IPS DF 19.7 (cell line): ENCODE results near the gene HDAC4.

Experiments used
- DNase-seq: peaks from one replicate; pipeline ENCODE4 v3.0.0-alpha.2; 2013; ENCODE audit warnings: low read depth, low spot score

Gene HDAC4

DNA sequence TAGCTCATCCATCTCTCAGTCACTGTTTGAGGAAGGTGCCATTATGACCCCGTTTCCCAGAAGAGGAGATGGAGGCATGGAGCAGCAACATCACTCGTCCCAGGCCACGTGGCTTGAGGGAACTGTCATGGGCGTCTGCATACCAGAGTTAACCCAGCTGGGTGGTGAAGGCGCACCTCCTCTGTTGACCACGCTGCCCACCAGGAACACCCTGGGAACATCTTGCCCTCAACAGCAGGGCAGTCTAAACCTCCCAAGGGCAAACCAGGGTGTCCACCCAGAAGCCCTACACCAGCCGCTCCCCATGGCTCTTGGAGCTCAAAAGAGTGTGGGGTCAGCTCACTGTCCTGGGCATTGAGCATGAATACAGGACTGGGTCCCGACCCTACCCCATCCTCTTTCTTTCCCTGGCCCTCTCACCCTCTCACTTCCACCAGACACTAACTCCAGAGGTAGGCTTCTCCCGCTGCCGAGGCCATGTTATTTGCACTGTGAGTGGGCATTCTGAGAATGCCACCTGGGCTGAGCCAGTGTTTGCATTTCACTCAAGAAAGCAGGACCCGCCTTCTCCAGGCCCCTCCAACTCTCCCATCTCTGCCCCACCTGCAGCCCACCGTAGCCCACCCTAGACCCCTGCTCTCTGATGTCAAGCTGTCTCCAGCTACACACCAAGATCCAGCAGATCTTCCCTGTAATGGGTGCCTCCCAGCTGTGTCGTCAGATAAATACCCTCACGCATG lies 259.6 kb downstream of the HDAC4 start:
- DNase-seq, result no peak

DNA sequence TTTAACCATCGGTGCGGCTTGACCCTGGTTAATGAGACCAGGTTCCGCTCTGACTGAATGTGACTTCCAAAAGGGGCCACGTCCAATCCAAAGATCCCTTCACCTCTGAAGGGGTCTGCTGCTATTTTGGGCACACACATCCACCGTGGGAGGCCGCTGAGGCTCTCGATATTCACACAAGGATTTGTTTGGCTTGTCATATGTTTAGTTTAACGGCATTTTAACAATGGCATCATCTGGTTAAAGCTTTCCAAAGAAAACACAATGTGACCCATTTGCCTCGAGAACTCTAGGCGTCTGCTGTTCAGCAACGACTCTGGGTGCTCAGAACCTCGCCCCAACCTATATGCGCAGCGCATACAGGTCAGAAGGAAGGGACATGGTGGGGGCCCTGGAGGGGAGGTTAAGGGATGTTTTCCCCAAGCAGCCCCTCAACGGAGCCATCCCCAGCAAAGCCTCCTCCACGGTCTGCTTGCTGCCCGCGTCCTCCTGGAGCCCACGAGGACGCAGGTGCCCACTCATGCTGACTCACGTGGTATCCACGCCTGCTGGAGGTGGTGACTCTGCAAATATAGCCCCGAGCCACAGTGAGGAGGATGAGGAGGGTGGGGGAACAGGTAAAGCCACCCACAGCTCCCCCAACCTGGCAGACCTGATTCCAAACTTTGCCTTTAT lies 260.3 kb downstream of the HDAC4 start:
- DNase-seq, result no peak

DNA sequence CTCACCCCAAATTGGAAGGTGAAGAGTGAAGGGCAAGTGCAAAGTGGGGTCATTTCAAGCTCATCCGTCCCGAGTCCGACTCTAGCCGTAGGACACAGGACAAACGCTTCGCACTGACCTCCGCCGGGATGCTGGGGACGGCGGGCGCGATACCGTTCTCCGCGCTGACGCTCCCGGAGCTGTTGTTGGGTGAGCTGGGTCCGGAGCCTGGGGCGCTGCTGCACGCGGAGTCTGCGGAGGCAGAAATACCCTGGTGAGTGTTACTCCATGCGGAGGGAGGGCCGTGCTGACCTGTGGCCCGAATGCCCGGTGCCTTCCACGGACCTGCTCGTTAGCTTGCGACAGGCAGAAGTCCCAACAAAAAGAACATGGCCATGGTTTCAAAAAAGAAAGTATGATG lies 261.3 kb downstream of the HDAC4 start:
- DNase-seq, result no peak

DNA sequence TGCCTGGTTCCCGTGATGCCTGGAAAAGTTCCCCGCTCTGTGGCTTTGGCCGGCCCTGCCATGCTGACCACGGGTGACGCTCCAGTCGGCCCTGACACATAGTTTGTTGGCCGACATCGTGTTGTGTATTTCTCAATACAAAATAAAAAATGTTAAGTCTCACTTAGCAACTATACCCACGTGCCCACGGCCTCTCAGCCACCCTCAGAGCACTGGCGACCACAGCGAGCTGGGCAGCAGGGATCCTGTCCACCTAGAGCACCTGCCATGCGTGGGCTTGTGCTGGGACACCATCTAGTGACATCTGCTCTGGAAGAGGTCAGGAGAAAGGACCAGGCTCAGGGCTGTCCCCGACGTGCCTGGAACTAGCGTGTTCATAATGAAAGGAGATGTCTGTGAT lies 261.7 kb downstream of the HDAC4 start:
- DNase-seq, result no peak

DNA sequence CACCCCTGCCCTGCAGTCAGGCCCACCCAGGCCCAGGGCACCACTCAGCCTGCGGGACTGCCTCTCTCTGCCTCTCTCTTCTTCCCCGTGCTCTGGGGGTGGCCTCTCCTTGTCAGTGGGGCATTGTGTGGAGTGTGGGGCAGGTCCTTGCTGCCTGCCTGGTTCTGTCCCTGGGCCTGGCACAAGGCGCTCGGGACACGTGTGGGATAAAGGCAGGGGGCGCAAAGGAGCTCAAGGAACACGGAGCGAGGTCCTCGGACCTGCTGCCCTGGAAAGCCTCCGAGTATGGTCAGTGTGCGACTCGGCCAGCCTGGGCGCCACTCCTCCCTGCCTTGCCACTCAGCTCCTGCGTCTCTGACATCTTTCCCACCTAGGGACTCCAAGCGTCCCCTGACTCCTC lies 262.2 kb downstream of the HDAC4 start:
- no peak for DNase-seq

DNA sequence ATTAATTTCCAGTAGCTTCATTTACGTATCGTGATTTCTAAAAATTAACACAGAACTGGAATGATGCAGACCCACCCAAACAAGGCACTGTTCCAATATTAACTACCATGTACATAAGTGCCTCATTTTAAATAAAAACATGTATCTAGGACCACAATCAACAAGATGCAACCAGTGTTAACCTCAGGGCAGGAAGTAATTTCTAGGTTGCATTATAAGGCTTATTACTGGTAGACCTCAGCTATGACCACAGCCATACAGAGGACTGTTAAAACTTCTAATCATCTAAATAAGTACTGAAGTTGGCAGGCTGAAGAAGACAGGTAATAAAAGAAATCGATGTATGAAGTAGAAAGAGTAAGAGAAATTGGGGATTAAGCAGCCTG lies 262.9 kb downstream of the HDAC4 start:
- DNase-seq, result no peak

DNA sequence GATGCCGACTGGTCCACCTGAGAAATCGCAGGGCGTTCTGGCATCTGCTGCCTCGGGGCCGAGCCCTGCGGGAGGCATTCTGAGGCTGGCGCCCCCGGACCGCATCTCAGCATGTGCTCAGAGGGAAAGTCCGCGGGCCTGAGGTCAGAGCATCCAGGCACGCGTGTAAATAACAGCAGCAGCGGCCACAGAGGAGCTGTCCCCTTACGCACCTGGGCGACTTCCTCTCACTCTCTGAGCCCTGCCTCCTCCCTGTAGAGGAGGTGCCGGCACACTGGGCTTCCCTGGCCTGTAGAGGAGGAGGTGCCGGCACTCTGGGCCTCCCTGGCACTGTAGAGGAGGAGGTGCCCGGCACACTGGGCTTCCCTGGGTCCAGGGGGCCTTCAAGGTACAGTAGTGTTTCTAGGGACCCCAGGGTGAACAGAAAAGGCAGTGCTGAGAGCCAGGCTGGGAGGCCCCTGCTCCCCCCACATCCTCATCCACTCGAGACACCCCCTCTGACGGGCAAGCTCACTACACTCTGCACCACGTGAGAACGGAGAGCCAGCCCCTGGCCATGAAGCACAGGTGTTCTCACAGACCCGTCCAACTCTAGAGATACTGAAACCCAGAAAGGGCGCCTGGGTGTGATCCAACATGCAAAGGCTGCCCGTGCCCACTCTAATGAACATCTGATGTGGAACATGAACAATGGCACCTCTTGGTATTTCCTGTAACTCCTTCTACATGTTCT lies 263.5 kb downstream of the HDAC4 start:
- DNase-seq, result no peak

DNA sequence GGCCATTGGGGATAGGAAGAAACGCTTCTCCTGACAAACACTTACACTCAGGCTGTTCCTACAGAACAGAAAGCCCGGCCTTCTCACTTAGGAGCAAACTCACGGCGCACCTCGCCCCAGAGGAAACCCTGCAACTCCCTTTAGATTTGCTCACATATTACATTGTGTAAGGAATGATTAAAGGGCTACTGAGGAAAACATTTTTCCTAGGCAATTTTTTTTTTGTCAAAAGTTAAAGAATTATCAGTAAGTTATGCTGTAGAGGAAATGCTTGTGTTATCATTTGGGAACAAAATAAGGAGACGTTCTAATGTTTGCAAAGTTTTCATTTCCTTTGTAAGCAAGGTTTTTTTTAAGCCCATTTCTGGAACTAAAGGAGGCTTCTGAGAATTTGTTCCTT lies 264.1 kb downstream of the HDAC4 start:
- DNase-seq, result no peak

DNA sequence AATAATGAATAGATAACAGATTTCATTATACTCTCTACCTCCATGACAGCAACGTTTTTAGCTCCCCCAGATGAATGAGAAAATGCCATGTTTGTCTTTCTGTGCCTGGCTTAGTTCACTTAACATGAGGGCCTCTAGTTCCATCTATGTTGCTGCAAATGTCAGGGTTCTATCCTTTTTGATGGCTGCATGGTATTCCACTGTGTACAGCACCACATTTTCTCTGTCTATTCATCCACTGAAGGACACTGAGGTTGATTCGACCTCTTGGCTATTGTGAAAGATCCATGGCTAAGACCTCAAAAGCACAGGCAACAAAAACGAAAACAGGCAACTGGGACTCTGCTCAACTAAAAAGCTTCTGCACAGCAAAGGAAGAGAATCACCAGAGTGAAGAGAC lies 264.6 kb downstream of the HDAC4 start:
- DNase-seq, result no peak

DNA sequence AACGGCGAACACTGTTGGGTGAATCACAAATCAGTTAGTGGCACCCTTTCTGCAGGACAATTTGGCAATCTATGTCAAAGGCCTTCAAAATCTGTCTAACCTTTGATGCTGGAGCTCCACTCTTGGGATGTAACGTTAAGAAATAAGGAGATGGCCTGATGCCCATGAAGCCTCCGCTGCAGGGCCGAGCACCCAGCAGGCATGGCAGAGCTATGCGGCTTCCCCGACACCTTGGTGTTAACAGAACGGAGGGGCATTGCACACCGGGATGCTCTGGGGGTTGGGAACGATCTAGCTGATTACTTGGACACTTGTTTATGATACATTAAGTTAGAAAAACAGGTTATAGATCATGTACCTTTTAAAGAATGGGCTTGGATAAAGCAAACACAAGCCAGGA lies 265.3 kb downstream of the HDAC4 start:
- DNase-seq, result no peak

DNA sequence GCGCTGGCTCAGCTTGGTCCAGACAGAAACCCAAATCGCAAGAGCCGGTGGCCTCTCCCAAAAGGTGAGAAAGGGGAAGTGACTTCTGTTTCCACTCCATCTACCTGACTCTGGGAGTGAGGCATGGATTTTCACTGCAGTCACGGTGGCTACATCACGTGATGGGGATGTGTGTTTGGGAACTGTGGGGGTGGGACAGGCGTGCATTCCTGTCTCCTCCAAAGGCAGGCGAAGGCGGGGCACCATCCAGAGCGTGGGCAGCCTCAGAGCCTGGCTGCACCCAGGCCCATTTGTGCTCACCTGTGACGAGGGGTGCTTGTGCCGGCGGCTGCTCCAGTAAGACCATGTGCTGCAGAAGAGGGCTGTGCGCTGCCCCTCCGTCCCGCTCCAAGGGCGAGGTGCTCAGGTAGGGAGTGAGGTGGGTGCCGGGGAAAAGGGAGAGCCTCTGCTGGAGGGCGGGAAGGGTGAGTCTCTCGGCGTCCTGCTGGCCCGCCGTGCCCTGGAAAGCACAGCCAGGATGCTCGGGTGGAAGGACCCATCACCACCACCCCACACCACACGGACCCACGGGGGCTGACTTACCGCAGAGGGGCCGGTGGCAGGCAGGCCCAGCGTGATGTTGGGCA lies 266.8 kb downstream of the HDAC4 start:
- DNase-seq, result no peak

DNA sequence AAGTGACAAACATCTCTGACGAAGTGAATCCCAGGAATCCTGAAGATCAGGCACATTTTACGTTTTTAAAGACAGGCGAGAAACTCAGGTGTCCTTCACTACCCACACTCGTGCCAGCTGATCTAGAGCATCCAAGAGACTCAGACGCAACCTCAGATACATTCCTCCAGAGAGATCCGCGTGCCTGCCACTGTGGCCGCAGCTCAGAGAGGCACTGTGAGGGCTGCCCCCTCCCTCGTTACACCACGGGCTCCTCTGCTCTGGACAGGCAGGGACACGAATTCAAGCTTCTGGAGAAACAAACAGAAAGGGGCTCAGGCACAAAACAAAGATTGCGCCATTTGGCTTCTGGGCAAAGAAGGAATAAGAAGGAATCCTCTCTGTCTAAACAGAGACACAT lies 268.0 kb downstream of the HDAC4 start:
- no peak for DNase-seq

DNA sequence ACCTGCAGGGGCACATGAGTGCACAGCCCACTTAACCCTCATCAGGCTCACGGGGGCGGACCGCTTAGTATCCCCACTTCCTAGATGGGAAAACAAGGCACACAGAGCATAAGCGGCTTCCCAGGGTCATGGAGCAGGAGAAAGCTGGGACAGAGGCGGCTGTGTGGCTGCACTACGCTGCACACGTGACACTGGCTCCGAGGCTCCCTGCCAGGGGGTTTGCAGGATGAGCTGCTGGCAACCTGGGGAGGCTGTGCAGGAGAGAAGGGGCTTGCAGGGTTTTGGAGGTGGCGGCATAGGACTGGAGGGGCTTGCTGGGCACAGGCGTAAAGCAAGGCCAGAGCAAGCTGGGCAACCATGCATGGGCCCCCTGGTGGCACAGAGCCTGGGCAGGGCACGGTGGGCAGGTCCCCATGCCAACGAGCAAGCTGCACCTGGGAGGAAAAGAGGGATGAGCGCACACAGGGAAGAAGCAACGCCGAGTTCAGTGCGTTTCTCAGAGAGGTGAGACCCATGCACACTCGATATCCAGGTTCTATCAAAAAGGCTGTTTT lies 268.6 kb downstream of the HDAC4 start:
- DNase-seq, result no peak

DNA sequence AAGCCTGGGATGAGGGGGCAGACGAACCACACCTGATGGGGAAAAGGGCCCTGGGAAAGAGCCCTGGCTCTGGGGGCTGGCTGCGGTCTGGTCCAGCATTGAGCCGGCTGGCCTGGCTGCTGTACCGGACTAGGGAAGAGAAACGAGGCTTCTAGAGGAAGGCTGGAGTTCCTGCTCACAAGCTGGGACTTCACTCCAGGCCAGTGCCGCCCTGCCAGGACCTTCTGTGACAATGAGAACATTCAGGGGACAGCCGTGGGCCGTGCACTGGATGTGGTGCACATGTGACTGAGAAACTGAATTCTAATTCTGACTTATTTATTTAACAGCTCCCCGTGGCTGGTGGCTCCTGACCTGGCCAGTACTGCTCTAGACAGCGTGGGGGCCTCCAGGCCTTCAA lies 269.3 kb downstream of the HDAC4 start:
- no peak for DNase-seq

DNA sequence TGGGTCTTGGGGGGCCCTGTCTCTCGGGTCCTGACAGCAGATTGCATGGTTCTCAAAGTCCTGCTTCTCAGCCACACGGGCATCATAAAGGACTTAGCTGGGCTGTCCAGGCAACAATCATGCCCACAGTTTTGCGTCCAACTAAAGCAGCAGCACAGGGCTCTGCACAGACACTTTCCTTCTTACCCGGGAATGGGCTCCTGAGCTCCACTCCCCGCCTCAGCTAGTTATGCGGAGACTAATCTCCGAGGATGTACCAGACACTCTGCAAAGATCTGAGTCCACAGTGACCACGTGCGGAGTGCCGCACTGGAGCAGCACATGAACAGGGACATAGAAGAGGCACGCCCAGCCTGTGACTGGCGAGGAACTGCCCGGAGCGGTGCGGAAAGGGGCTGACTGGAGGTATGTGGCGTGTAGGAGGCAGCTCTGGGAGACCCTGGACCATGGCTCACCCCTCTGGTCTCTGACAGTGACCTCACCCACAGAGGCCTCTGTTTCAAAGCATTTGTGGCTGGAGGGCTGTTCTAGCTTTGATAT lies 270.0 kb downstream of the HDAC4 start:
- DNase-seq, result no peak

DNA sequence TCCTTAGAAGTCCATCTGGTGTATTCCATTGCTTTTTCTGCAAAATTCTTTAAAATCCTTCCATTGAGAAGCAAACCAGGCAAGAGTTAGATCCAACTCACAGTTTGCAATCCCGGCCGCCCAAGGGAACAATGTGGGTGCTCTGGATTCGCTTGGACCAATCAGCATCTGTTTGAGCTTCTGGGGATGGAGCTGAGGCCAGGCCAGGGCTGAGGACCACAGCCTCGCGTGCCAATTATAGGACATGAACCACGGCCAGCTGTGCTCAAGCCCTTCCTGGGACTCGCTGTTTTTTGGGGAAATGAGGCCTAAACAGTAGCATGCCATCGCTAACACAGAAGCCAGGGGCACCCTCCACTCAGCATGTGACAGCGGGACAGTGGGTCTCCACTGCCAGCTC lies 270.8 kb downstream of the HDAC4 start:
- no peak for DNase-seq

DNA sequence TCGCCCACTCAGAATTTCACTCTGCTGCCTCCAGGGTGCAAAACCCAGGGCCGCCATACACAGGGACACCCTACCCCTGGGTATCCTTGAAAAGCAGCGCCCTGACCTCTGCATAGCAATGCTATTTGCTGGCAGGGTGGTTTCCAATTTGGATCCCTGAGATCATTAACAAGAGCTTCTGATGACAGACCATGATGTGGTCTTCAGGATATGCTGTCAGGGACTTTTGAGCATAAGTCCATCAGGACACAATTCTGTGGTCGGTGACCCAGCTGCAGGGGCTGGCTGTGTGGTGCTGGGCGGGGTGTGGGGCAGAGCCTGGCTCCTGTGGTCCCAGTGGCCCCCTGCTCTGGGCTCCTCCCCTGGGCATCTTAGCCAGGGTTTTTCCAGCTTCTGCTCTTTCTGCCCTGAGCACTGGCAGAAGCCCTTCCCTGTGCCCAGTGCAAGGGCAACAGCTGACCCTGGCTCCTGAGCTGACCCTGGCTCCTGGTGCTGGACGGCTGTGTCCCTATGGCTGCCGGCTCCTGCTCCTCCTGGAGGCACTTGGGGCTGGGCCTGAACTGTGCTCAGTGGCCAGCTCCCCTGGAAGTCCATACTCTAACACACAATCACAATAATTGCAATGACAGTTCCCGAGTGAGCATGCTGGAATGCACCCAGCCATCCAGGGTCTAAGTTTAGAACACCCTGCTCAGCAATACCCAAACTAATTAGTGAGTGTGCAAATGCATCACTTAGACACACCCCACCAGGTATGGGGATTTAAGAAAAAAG lies 271.5 kb downstream of the HDAC4 start:
- DNase-seq, result no peak

DNA sequence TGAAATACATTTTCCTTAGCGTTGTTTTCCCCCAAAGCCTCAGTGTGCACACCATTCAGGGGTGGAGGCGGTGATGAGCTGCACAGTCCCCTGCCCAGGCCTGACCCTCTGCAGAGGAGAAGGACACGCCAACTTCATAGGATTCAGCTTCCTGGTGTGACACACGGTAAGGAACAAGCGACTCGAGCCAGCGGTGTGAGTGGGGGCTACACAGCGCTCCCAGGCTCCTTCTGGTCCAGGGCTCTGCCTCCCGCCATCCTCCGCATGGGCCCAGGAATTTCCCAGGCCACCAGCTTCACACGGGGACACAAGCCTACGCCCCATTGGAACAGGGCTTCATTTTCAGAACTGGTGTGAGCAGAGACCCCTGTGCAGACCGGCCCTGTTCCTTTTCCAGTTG lies 272.1 kb downstream of the HDAC4 start:
- DNase-seq, result no peak

DNA sequence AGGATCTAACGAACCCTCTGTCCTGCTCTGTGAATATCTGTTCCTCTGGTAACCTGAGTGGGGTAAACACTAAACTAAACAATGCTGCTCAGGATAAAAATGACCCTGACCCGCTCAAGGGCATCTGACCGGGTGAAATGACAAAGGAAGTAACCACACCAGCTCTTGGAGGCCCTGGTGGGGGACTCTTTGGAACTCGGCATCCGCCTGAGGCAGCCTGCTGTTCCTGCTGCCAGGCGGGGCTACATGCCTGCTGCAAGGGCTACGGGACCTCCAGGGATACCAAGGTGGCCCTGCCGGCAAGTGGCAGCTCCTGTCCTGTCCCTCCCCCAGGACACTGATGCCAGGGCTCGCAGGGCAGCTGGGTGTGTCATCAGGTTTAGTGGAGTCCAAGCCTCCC lies 273.3 kb downstream of the HDAC4 start:
- no peak for DNase-seq

DNA sequence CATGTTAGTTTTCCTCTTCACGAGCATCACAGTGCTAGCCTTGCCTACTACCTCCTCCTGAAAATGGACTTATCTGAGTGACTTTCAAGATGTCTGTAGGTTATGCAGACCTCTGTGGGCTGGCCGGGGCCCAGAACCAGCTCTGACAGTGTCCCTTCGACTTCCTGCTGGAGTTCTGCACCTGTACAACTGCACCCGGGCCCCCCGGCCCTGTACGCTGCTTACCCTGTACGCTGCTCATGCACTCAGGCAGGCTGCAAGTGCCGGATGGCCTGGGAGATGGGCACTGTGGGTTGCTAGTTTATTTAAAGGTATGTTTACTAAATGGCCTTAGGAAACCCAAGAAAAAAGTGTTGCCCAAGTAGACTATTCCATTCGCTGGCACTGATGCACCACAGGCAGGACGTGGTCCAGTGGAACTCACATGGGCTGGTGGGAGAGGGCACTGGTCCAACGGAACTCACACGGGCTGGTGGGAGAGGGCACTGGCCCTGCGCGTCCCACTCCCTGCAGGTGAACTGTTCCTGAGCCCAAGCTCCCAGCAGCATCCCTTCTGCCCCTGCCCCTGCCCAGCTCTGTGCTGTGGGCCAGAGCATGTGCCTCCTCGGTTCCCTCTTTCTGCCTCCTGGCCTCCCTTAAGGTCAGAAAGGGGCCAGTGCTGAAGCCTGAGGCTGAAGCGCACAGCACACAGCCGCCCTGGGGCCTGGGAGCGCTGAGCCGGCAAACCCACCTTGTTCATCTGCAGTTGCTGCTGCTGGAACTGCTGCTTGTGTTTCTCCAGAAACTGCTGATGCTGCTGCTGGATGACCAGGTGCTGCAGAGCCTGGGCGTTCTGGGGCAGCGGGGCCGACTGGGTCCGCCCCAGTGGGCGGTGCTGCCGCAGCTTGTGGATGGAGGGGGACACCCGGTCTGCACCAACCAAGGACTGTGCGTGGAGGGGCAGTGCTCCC lies 274.8 kb downstream of the HDAC4 start:
- no peak for DNase-seq
